Measurements from ENCODE around the gene EGLN1.

- no peak for TF ChIP-seq POLR2AphosphoS2 (IDR thresholded peaks at IDR 0.05; ENCODE audit: low read depth, low read length)
- no peak for TF ChIP-seq YY1 (IDR thresholded peaks at IDR 0.05; ENCODE audit: low read depth, low read length)
- TF ChIP-seq POLR2A (IDR thresholded peaks at IDR 0.05; ENCODE audit: low read depth, low read length): no peak
- no peak for TF ChIP-seq USF2 (IDR thresholded peaks at IDR 0.05; ENCODE audit: borderline replicate concordance, low read depth, low read length)
- no peak for TF ChIP-seq REST (IDR thresholded peaks at IDR 0.05; ENCODE audit: low read depth, low read length)
- TF ChIP-seq EZH2 (IDR thresholded peaks at IDR 0.05; ENCODE audit: borderline replicate concordance, control insufficient read depth, low read depth, low read length): no peak
- TF ChIP-seq TAF1 (IDR thresholded peaks at IDR 0.05; ENCODE audit: borderline replicate concordance, low read depth, low read length): no peak
- TF ChIP-seq CTCF (IDR thresholded peaks at IDR 0.05 in 2 of 3, conservative IDR thresholded peaks at IDR 0.05 in 1 of 3; ENCODE audit: control insufficient read depth in 2 of 3, extremely low read depth in 1 of 3, insufficient read depth in 1 of 3, low read depth in 3 of 3, low read length in 3 of 3): no peak
- no peak for TF ChIP-seq SUZ12 (IDR thresholded peaks at IDR 0.05; ENCODE audit: unreplicated experiment)
- no peak for TF ChIP-seq ZNF217 (IDR thresholded peaks at IDR 0.05)
- TF ChIP-seq CREB1 (IDR thresholded peaks at IDR 0.05; ENCODE audit: low read depth): no peak
- no peak for TF ChIP-seq ZZZ3 (IDR thresholded peaks at IDR 0.05; ENCODE audit: control insufficient read depth, insufficient read length, low read depth)
Measured at GRCh38 chr1:231385416-231385748, 36.7 kb downstream of the EGLN1 start.

Data from GM12878 (cell line).